Endodermal cell (in vitro differentiated cells): ENCODE data around the gene TMEM272. TPM values are rescaled to one million over a fixed set of nuclear protein-coding genes. Genes with fewer than 3 reads are reported as not detected.

Source experiments
- DNase-seq: peaks from one replicate; pipeline ENCODE4 v3.0.0-alpha.2; 2017
- H3K27ac ChIP-seq: 2 replicates; pipeline ENCODE4 v1.5.1; 2013; ENCODE audit warnings: mild to moderate bottlenecking, low read depth, low read length, moderate library complexity
- H3K27me3 ChIP-seq: 2 replicates; pipeline ENCODE4 v1.6.1; 2013; ENCODE audit warnings: mild to moderate bottlenecking, low read length, moderate library complexity; ENCODE audit not compliant: insufficient read depth, control insufficient read depth, poor library complexity, severe bottlenecking
- H3K36me3 ChIP-seq: 2 replicates; pipeline ENCODE4 v1.7.0; 2013; ENCODE audit warnings: mild to moderate bottlenecking, low read length, moderate library complexity; ENCODE audit not compliant: control insufficient read depth, insufficient read depth
- H3K4me1 ChIP-seq: one replicate; pipeline ENCODE4 v1.7.0; 2013; ENCODE audit warnings: low read length; ENCODE audit not compliant: control insufficient read depth, insufficient read depth
- H3K4me3 ChIP-seq: 2 replicates; pipeline ENCODE4 v1.5.1; 2013; ENCODE audit warnings: mild to moderate bottlenecking, low read length, moderate library complexity
- H3K9ac ChIP-seq: 2 replicates; pipeline ENCODE4 v1.6.1; 2013; ENCODE audit warnings: mild to moderate bottlenecking, low read length, moderate library complexity; ENCODE audit not compliant: poor library complexity, severe bottlenecking; ENCODE audit errors: extremely low read depth
- H3K9me3 ChIP-seq: 2 replicates; pipeline ENCODE4 v1.6.1; 2013; ENCODE audit warnings: mild to moderate bottlenecking, low read length, moderate library complexity; ENCODE audit not compliant: control insufficient read depth
- H3K27ac Mint-ChIP-seq: 2 replicates; pipeline ENCODE4 v1.8.0; 2020; ENCODE audit warnings: mixed read lengths
- H3K27me3 Mint-ChIP-seq: 2 replicates; pipeline ENCODE4 v1.8.0; 2021; ENCODE audit warnings: mild to moderate bottlenecking, mixed read lengths; ENCODE audit not compliant: insufficient read depth
- H3K36me3 Mint-ChIP-seq: 2 replicates; pipeline ENCODE4 v1.8.0; 2020; ENCODE audit warnings: low read depth, mixed read lengths
- H3K4me1 Mint-ChIP-seq: 2 replicates; pipeline ENCODE4 v1.8.0; 2020; ENCODE audit warnings: mixed read lengths
- H3K4me3 Mint-ChIP-seq: 2 replicates; pipeline ENCODE4 v1.8.0; 2020; ENCODE audit warnings: mild to moderate bottlenecking, moderate library complexity, mixed read lengths
- H3K9me3 Mint-ChIP-seq: 2 replicates; pipeline ENCODE4 v1.8.0; 2020; ENCODE audit warnings: mild to moderate bottlenecking, mixed read lengths
- CTCF ChIP-seq: fragments of 200-600 bp; sonication (generic); conservative IDR thresholded peaks from 2 replicates; pipeline ENCODE4 v1.5.0; 2021; ENCODE audit warnings: antibody characterized with exemption, mild to moderate bottlenecking
- WGBS, 2 experiments: methylation state at CpG; one replicate each; pipeline versions ENCODE4 v1.1.5 to v1.1.7; 2013; ENCODE audit warnings: missing lambda C conversion rate in 2 of 2, mixed read lengths in 1 of 2; ENCODE audit not compliant: insufficient coverage in 1 of 2, insufficient read length in 1 of 2; 5-methylcytosine and 5-hydroxymethylcytosine counted together
- total RNA-seq, 2 donors: library from RNA; stranded (reverse); fragmentation: NEBNext Ultra II Directional in 1 of 2; extraction: Animal tissue kit (Norgen Biotek cat#: 25700) in 1 of 2; gene quantifications; 2 replicates in 1 of 2; 3 replicates in 1 of 2; pipeline ENCODE4 v1.2.1, GENCODE V29; 2021

The TMEM272 gene
- total RNA-seq, 2 donors from 2014 or later = 0.62 TPM

GRCh38 chr13:51865838-51866237 is 20.9 kb upstream of the TMEM272 start:
- Histone ChIP-seq H3K9me3 (no peaks in the 10 kb centered on the region), H3K9ac (no peak overlapping the region), H3K4me3 (no peak overlapping the region), H3K27me3 (no peaks in the 10 kb centered on the region), H3K4me1 (no peaks in the 10 kb centered on the region), H3K36me3 (no peaks in the 10 kb centered on the region), H3K27ac (no peak overlapping the region)
- WGBS, 2 experiments = 79% methylated on average over 5 to 7 of the region's 7 CpGs
- peak; percentile 69 for TF ChIP-seq CTCF
- H3K36me3 Mint-ChIP-seq = no peaks in the 10 kb centered on the region
- no peaks in the 10 kb centered on the region for H3K9me3 Mint-ChIP-seq
- peak; percentile 74 for DNase-seq
- no peak overlapping the region for H3K27ac Mint-ChIP-seq
- H3K4me1 Mint-ChIP-seq = no peaks in the 10 kb centered on the region
- H3K27me3 Mint-ChIP-seq = peaks cover 8% of the 10 kb centered on the region
- H3K4me3 Mint-ChIP-seq = no peak overlapping the region

- Mint-ChIP-seq H3K4me1 (peaks cover 10% of the 10 kb centered on the region), H3K36me3 (no peaks in the 10 kb centered on the region), H3K27me3 (peaks cover 5% of the 10 kb centered on the region), H3K27ac (no peak overlapping the region), H3K9me3 (no peaks in the 10 kb centered on the region), H3K4me3 (no peak overlapping the region)
- no peak overlapping the region for H3K4me3 ChIP-seq
- peaks cover 5% of the 10 kb centered on the region for H3K27me3 ChIP-seq
- 90 to 91% methylated on average over 4 to 7 of the region's 7 CpGs for WGBS, 2 experiments
- TF ChIP-seq CTCF = no peak
- no peak overlapping the region for H3K27ac ChIP-seq
- H3K36me3 ChIP-seq = no peaks in the 10 kb centered on the region
- no peak overlapping the region for H3K9ac ChIP-seq
- H3K4me1 ChIP-seq = no peaks in the 10 kb centered on the region
- no peak for DNase-seq
- no peaks in the 10 kb centered on the region for H3K9me3 ChIP-seq
These were observed 18.0 kb upstream of the TMEM272 start for GRCh38 chr13:51862957-51863356.

- Mint-ChIP-seq H3K27me3 (peaks cover 5% of the 10 kb centered on the region), H3K4me1 (peaks cover 10% of the 10 kb centered on the region), H3K9me3 (no peaks in the 10 kb centered on the region), H3K36me3 (no peaks in the 10 kb centered on the region), H3K4me3 (no peak within 1 kb of the TSS), H3K27ac (no peak within 1 kb of the TSS)
- no peaks in the 10 kb centered on the region for H3K36me3 ChIP-seq
- no peak within 1 kb of the TSS for H3K9ac ChIP-seq
- 86 to 96% methylated on average over 3 to 5 of the region's 5 CpGs for WGBS, 2 experiments
- H3K27me3 ChIP-seq = peaks cover 5% of the 10 kb centered on the region
- no peak for DNase-seq
- H3K4me1 ChIP-seq = no peaks in the 10 kb centered on the region
- H3K4me3 ChIP-seq = no peak within 1 kb of the TSS
- TF ChIP-seq CTCF = no peak
- no peaks in the 10 kb centered on the region for H3K9me3 ChIP-seq
- no peak within 1 kb of the TSS for H3K27ac ChIP-seq
These were observed 16.8 kb upstream of the TMEM272 start, which contains the start of gene CCDC70 for GRCh38 chr13:51861723-51862300. TSS of gene CCDC70 (plus strand) at chr13:51861969. CDS start at chr13:51865412, 3,443 bp downstream.
